HG02884 (cell line): ENCODE results near the gene NOC3L.
"Not testable (repeated sequence)": the region's sequence is repeated elsewhere in the genome, so short reads cannot be mapped to it uniquely, and the experiment has no call there.

Experiments
- ATAC-seq: cut with Tn5 transposase; IDR thresholded peaks from one replicate; pipeline ENCODE4 v1.9.1; 2021; ENCODE audit warnings: mild to moderate bottlenecking, moderate library complexity; ENCODE audit not compliant: unreplicated experiment

NOC3L gene

GRCh38 chr10:94364482-94364881, 1.7 kb upstream of the NOC3L start:
- no peak for ATAC-seq

GRCh38 chr10:94363251-94363565, 469 bp upstream of the NOC3L start:
- ATAC-seq, result peak; percentile 23

GRCh38 chr10:94361171-94361794, 1.5 kb downstream of the NOC3L start:
- ATAC-seq, result no peak

DNA sequence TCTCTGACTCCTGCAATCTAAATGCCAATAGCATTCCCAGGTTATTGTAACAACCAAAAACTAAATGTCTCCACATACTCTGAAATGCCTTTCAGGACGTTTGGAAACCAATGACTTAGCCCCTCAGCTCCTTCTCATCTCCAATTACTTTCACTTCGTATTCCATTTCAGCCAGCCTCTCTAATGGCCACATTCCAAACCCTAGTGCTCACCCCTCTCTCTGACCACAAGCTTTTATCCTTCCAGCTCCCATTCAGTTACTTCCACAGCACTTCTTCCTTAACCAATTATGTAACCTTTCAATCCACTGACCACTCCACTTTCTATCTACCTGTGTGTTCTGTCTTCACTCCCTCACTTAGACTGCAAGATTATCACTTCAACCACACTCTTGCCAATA, 4.3 kb downstream of the NOC3L start:
- ATAC-seq, result no peak

DNA sequence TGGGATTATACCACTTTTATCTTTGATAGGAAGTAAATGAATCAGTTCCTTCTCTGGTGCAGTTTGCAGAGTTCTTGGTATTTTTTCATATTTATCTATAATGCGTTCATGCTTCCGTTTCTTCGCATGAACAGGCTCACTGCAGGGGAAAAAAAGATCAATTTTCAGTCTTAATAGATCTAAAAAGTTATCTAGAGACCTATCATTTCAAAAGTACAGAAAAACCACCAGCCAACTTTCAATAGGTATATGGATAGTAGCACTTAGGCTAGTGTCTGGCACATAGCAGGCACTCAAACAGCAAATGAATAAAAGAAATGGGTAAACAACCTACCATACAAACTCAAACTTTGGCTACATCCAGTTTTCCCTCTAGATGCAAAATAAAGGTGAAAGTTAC, 5.5 kb downstream of the NOC3L start:
- ATAC-seq, result no peak

DNA sequence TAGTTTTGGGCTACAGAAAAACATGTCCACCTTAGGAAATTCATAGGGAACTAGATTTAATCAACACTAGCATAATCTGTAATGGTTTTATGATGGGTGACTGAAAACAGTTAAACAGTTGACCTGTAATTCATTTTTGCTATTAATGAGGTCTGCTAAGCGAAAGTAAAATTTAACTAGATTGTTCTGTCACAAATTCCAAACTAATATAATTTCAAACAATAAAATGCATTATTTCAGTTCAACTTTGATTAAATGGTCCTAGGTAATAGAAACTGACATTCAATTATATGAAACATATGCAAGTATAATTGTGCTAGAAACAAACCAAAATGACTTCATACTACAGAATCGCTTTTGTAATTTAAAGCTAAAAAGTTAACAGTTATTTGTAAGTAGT, 6.9 kb downstream of the NOC3L start:
- no peak for ATAC-seq

GRCh38 chr10:94353336-94353735, 9.4 kb downstream of the NOC3L start:
- ATAC-seq, result no peak

DNA sequence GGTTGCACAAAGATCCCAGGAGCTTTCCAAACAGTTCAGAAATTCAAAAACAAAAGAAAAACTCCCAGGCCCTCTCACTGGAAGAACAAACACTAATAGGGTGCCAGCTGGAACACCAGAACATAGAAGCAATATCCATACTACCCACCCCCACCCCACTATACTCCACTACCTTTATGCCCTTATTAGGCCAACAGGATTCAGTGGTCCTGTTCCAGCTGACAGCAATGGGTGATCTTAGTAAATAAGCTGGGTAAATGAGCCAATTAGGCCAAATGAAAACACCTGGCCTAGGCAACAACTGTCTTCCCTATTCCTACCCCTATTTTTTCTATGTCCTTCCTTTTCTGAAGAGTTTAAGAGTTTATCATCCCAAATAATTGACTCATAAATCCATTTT, 11.7 kb downstream of the NOC3L start:
- no peak for ATAC-seq

DNA sequence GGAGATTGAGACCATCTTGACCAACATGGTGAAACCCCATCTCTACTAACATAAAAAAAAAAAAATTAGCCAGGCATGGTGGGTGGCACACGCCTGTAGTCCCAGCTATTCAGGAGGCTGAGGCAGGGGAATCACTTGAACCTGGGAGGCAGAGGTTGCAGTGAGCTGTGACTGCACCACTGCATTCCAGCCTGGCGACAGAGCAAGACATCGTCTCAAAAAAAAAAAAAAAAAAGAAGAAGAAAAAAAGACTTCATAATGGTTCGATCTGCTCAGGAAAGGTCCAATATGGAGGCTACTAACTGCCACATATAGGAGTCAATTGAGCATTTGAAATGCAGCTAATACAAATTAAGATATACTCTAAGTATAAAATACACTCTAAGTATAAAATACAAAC, 12.2 kb downstream of the NOC3L start:
- not testable (repeated sequence) for ATAC-seq

DNA sequence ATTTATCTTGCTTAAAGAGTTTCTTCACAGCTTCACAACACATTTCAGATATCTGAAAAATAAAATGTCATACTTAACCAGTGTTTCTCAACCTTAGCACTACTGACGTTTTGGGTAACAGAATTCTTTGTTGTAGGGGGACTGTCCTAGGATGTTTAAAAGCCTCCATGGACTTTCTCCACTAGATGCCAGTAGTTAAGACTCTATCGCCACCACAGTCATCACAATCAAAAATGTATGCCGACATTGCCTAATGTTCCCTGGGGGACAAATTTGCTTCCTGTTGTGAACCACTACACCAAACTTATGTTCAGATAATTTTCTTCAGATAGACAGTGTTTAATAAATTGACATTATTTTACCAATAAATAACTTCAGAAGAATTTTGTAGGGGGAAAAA, 13.4 kb downstream of the NOC3L start:
- no peak for ATAC-seq

DNA sequence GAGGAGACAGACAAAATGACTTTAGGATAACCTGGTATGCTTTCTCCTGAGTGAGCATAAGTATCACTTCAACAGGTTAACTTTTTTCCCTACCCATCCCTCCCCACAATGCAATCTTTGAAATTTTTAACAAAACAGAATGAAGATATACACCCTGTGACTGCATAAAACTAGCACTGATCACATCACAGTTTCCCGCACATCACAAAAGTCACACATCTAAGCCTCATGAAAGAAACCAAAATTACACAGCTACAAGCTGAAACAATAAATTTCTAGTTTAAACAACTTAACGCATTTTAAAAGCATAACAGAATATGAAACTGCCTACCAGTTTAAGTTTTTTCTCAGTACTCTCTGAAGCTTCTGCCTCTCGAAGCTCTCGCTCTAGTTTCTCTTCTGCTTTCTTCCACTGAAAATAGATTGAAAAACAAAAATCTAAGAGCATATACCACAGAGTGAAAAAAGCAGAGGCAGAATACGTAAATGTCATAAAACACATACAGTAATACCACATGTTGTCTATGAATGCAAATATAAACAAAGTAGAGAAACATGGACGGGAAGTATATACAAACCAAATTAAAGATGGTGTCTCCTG, 18.1 kb downstream of the NOC3L start:
- peak; percentile 98 for ATAC-seq

DNA sequence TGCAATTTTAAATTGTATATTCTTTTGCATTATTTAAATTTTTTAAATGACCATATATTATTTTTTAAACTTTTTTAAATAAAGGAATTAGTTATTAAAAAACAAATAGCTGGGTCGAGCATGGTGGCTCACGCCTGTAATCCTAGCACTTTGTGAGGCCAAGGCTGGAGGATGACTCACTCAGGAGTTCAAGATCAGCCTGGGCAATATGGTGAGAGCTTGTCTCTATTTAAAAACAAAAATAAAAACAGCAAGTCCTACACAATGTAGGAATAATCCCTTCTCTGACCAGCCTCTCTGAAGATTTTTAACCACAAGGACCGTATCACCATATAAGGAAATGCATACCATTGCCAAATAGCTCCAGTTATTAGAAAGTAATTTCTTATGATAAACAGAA, 19.6 kb downstream of the NOC3L start:
- ATAC-seq, result no peak

DNA sequence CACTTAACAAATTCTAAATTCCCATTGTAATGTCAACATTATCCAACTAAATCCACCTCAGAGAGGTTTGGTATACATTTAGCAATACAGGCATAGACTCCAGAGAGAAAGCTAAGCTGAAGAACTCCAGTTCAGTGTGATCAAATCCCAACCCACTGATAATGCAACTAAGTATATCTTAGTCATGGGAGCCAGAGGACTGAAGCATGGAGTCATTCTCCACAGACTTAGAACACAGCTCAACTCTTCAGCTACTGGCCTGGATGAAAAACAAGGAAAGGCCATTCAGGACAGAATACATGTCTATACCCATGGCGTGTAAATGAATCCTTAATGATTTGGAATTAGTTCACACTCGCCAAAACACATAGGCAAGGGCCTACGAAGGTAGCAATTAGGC, 27.9 kb downstream of the NOC3L start:
- no peak for ATAC-seq

DNA sequence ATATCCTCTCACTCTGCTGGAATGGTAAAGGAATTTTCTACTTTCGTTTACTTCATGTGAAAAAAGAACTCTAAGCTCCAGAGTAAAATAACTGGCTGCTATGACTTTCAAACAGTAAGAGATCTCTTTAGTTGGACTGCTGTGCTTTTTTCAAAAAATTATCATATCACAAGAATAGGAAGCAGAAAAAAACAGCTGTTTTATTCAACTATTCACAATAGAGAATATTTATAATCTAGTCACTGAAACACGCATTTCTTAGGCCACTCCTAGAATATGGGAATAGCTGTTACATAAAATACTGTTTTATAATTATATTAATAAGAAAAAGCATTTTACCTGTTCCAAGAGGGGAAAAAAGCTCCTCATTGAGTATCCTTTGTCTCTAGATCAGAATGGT, 29.7 kb downstream of the NOC3L start:
- ATAC-seq, result no peak

DNA sequence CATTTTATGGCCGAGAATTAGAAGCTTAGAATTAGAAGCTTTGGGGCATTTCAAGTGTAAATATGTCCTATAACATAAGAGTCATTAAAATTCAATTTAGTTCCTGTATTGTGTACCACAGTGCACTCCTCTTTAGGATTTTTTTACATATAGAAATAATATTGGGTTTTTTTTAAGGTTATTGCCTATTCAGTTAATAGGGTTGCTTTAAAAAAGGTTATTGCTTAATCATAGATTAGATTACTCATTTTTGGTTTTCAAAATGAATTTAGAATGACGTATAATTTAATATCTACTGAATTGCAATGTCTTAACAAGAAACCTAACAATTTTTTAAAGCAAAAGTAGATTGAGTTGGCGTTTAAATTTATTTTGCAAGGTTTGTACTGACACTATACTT, 34.1 kb downstream of the NOC3L start:
- no peak for ATAC-seq

DNA sequence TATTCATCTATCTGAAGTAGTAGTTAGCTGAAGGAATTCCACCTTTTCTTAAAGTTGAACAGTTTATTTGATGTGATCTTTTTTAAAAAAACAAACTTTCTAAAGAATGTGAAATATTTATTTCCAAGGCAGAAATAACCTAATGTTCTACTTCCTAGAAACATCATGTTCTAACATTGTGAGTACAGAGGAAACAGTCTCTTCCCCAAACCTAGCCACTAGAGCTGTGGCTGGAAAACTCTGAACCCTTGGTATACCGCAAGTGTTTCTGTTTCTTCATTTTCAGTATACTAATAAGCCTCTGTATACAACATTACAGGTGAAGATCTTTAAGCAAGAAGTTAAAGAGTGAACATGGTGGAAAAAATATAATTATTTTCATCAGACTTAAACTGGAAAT, 35.1 kb downstream of the NOC3L start:
- ATAC-seq, result no peak

DNA sequence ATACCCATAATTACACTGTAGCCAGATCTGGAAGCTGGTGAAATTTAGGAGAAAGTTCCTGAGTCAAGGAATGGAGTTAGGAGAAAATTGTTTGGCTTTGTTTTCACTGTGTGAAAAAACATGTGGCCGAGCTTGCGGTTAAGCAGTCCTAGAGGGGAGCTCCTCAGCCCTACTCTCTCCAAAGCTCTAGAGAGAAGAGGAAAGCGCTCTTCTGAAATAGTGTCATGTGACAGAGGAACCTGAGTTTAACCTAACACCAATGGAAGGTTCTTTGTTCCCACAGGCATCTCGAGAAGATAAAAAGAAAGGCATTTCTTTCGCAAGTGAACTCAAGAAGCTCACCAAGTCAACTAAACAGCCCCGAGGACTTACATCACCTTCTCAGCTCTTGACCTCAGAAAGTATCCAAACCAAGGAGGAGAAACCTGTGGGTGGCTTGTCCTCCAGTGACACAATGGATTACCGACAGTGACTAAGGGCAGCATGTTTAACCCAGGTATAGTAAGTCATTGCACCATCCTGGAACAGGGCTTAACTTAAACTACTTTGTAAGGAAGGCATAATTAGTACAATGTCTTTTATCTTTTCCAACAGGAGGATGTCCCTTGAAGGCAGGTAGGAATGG, 38.0 kb downstream of the NOC3L start:
- no peak for ATAC-seq

GRCh38 chr10:94320285-94320914, 42.3 kb downstream of the NOC3L start:
- no peak for ATAC-seq

GRCh38 chr10:94316560-94316959, 46.2 kb downstream of the NOC3L start:
- no peak for ATAC-seq

DNA sequence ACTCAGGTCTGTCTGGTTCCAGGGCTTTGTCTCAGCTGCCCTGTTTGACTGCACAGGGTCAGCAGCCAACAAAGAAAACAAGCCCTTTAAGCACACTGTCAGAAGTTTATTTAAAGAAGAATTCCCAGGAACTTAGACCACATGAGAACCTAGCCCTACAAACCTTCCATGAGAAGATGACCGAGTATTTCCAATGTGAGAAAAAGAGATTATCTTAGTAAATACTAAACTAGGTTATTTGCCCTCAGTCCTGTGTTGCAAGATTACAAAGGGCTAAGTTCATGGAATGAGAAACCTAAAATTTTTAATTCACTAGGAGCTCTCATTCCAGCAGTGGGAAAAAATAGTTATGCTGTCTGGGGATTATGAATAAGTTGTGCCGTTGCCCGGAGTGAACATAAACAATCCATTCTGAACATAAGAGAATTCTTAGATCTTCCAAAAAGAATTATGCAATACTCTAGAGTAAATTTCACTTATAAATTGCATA, 46.7 kb downstream of the NOC3L start:
- no peak for ATAC-seq

GRCh38 chr10:94315024-94315451, 47.7 kb downstream of the NOC3L start:
- no peak for ATAC-seq

DNA sequence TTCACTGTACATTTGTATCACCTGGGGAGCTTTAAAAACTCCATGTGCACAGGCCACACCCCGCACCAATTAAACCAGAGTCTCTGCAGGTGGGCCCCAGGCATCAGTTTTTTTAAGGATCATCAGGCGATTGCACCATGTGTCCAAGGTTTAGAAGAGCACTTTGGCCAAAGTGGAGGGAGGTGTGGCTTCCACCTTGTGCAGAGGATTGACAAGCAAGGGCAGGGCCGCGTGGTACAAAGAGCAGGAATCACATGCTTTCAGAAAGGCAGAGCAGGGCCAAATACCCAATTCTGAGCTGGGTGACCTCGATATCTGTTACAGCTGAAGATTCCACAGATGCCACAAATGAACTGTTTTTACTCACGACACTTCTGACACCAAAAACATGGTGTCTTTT, 52.4 kb downstream of the NOC3L start:
- no peak for ATAC-seq
